Neural cell (in vitro differentiated cells): Measurements from ENCODE around the gene SLC6A16. TPM values are rescaled to one million over a fixed set of nuclear protein-coding genes. Genes with fewer than 3 reads are reported as not detected.

Experiments used
- H2AFZ ChIP-seq: fragments of 200-600, 300-800 bp; sonication (generic), shearing (Covaris generic); 2 replicates; pipeline ENCODE4 v1.6.0; 2014; ENCODE audit warnings: low read depth, mild to moderate bottlenecking, antibody characterized with exemption, low read length, moderate library complexity
- H3F3A ChIP-seq: fragments of 200-600 bp; shearing (Covaris generic); 2 replicates; pipeline ENCODE4 v1.6.1; 2016; ENCODE audit warnings: mild to moderate bottlenecking, moderate library complexity, mixed read lengths, antibody characterized with exemption, low read length; ENCODE audit not compliant: insufficient read depth, poor library complexity, severe bottlenecking
- H3K27ac ChIP-seq: fragments of 200-600, 300-800 bp; sonication (generic), shearing (Covaris generic); 2 replicates; pipeline ENCODE4 v1.5.1; 2014; ENCODE audit warnings: mild to moderate bottlenecking, low read length, moderate library complexity
- H3K27me3 ChIP-seq: fragments of 300-800, 200-600 bp; sonication (generic), shearing (Covaris generic); 2 replicates; pipeline ENCODE4 v1.6.0; 2014; ENCODE audit warnings: mild to moderate bottlenecking, low read depth, low read length, moderate library complexity; ENCODE audit not compliant: insufficient read depth
- H3K36me3 ChIP-seq: fragments of 300-800, 200-600 bp; sonication (generic), shearing (Covaris generic); 2 replicates; pipeline ENCODE4 v1.5.1; 2014; ENCODE audit warnings: mild to moderate bottlenecking, antibody characterized with exemption, low read length, moderate library complexity; ENCODE audit not compliant: insufficient read depth
- H3K4me2 ChIP-seq: fragments of 300-800, 200-600 bp; sonication (generic), shearing (Covaris generic); 2 replicates; pipeline ENCODE4 v1.6.0; 2014; ENCODE audit warnings: mild to moderate bottlenecking, low read length
- H3K4me3 ChIP-seq: fragments of 300-800, 200-600 bp; sonication (generic), shearing (Covaris generic); 2 replicates; pipeline ENCODE4 v1.5.1; 2014; ENCODE audit warnings: mild to moderate bottlenecking, low read length, moderate library complexity
- H3K79me2 ChIP-seq: fragments of 200-600 bp; shearing (Covaris generic); replicated peaks from 2 replicates; pipeline ENCODE4 v1.6.0; 2014; ENCODE audit warnings: mild to moderate bottlenecking, low read length, moderate library complexity; ENCODE audit not compliant: insufficient read depth
- H3K9ac ChIP-seq: fragments of 300-800, 200-600 bp; sonication (generic), shearing (Covaris generic); 2 replicates; pipeline ENCODE4 v1.6.1; 2016; ENCODE audit warnings: mild to moderate bottlenecking, low read length, mixed read lengths
- H3K9me2 ChIP-seq: fragments of 200-600 bp; shearing (Covaris generic); 2 replicates; pipeline ENCODE4 v1.6.1; 2016; ENCODE audit warnings: mild to moderate bottlenecking, low read length, mixed read lengths; ENCODE audit not compliant: insufficient read depth
- H3K9me3 ChIP-seq: fragments of 200-600, 300-800 bp; sonication (generic), shearing (Covaris generic); 2 replicates; pipeline ENCODE4 v1.6.1; 2016; ENCODE audit warnings: mild to moderate bottlenecking, mixed run types, low read length, moderate library complexity, mixed read lengths
- H4K20me1 ChIP-seq: fragments of 200-600 bp; shearing (Covaris generic); 2 replicates; pipeline ENCODE4 v1.6.1; 2016; ENCODE audit warnings: mild to moderate bottlenecking, mixed run types; ENCODE audit not compliant: insufficient read depth
- CTCF ChIP-seq: fragments of 450-650 bp; IDR thresholded peaks from 2 replicates; pipeline ENCODE4 v1.5.1; 2014; ENCODE audit warnings: antibody characterized with exemption, mild to moderate bottlenecking, moderate library complexity; ENCODE audit not compliant: poor library complexity, severe bottlenecking
- EP300 ChIP-seq: fragments of 450-650 bp; conservative IDR thresholded peaks from 2 replicates; pipeline ENCODE4 v1.6.1; 2014; ENCODE audit warnings: antibody characterized with exemption, mild to moderate bottlenecking, moderate library complexity; ENCODE audit not compliant: poor library complexity, severe bottlenecking
- EZH2 ChIP-seq: fragments of 200-600, 300-800 bp; shearing (Covaris generic), sonication (generic); IDR thresholded peaks from 2 replicates; pipeline ENCODE4 v1.6.1; 2014; ENCODE audit warnings: antibody characterized with exemption, low read length, borderline replicate concordance, mild to moderate bottlenecking; ENCODE audit not compliant: insufficient read depth, poor library complexity, severe bottlenecking
- MXI1 ChIP-seq: fragments of 450-650 bp; conservative IDR thresholded peaks from 2 replicates; pipeline ENCODE4 v1.6.1; 2014; ENCODE audit warnings: antibody characterized with exemption, mild to moderate bottlenecking; ENCODE audit not compliant: poor library complexity, severe bottlenecking
- POLR2AphosphoS5 ChIP-seq: IDR thresholded peaks from 2 replicates; pipeline ENCODE4 v1.6.1; 2012
- RAD21 ChIP-seq: fragments of 450-650 bp; conservative IDR thresholded peaks from 2 replicates; pipeline ENCODE4 v1.6.1; 2014; ENCODE audit warnings: antibody characterized with exemption, mild to moderate bottlenecking, moderate library complexity
- REST ChIP-seq: IDR thresholded peaks from 2 replicates; pipeline ENCODE4 v1.6.1; 2012; ENCODE audit warnings: borderline replicate concordance
- SMC3 ChIP-seq: fragments of 450-650 bp; conservative IDR thresholded peaks from 2 replicates; pipeline ENCODE4 v1.6.1; 2014; ENCODE audit warnings: antibody characterized with exemption, mild to moderate bottlenecking, moderate library complexity; ENCODE audit not compliant: poor library complexity
- TAF1 ChIP-seq: IDR thresholded peaks from 2 replicates; pipeline ENCODE4 v1.6.1; 2012; ENCODE audit warnings: low read depth
- polyA plus RNA-seq: library from polyadenylated mRNA; depleted of rRNA; stranded (reverse); fragments of >200 nt; gene quantifications from 2 replicates; pipeline ENCODE4 v1.2.3, GENCODE V29; 2014

Gene SLC6A16
- polyA plus RNA-seq, 1 donor from 2014 or later = not detected

GRCh38 chr19:49343123-49343522, 18.1 kb upstream of the SLC6A16 start:
- Histone ChIP-seq H3K4me2 (no peak overlapping the region), H3K9ac (no peak overlapping the region), H3K27ac (no peak overlapping the region), H3K9me3 (no peaks in the 10 kb centered on the region), H3F3A (no peaks in the 10 kb centered on the region), H3K9me2 (no peaks in the 10 kb centered on the region), H3K27me3 (no peaks in the 10 kb centered on the region), H4K20me1 (no peaks in the 10 kb centered on the region), H2AFZ (no peak overlapping the region), H3K4me3 (no peak overlapping the region), H3K36me3 (no peaks in the 10 kb centered on the region), H3K79me2 (no peaks in the 10 kb centered on the region)
- no peak for TF ChIP-seq MXI1

- H2AFZ ChIP-seq = no peak overlapping the region
- H3F3A ChIP-seq = no peaks in the 10 kb centered on the region
- no peaks in the 10 kb centered on the region for H3K79me2 ChIP-seq
- TF ChIP-seq SMC3 = no peak
- TF ChIP-seq RAD21 = no peak
- no peak for TF ChIP-seq CTCF
- TF ChIP-seq TAF1 = no peak
- TF ChIP-seq REST = no peak
- no peak for TF ChIP-seq MXI1
- no peak for TF ChIP-seq EP300
- TF ChIP-seq EZH2 = no peak
- no peak for TF ChIP-seq POLR2AphosphoS5
- no peak overlapping the region for H3K4me2 ChIP-seq
- no peak overlapping the region for H3K27ac ChIP-seq
- H3K36me3 ChIP-seq = no peaks in the 10 kb centered on the region
- no peaks in the 10 kb centered on the region for H4K20me1 ChIP-seq
- H3K27me3 ChIP-seq = no peaks in the 10 kb centered on the region
- H3K9me3 ChIP-seq = no peaks in the 10 kb centered on the region
- H3K4me3 ChIP-seq = no peak overlapping the region
- no peak overlapping the region for H3K9ac ChIP-seq
- no peaks in the 10 kb centered on the region for H3K9me2 ChIP-seq
These were observed 17.3 kb upstream of the SLC6A16 start for GRCh38 chr19:49342291-49342721.
